DMS53 treated with DMSO at 0.1 percent for 48 hours (cell line): Measurements from ENCODE around the gene PCDHGA8.
"Not testable (repeated sequence)": the region's sequence is repeated elsewhere in the genome, so short reads cannot be mapped to it uniquely, and the experiment has no call there.

Experiments used
- DNase-seq: peaks from one replicate; lab custom pipeline; 2025; ENCODE audit not compliant: unreplicated experiment; lab: John Stamatoyannopoulos, UW

PCDHGA8 gene

DNA sequence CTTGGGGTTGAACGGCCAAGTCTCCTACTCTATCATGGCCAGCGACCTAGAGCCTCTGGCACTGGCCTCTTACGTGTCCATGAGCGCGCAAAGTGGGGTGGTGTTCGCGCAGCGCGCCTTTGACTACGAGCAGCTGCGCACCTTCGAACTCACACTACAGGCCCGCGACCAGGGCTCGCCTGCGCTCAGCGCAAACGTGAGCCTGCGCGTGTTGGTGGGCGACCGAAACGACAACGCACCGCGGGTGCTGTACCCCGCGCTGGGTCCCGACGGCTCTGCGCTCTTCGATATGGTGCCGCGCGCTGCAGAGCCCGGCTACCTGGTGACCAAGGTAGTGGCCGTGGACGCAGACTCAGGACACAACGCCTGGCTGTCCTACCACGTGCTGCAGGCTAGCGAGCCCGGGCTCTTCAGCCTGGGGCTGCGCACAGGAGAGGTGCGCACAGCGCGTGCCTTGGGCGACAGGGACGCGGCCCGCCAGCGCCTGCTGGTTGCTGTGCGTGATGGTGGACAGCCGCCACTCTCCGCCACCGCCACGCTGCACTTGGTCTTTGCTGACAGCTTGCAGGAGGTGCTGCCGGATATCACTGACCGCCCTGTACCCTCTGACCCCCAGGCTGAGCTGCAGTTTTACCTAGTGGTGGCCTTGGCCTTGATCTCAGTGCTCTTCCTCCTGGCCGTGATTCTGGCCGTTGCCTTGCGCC, 7.3 kb downstream of the PCDHGA8 start:
- no peak for DNase-seq

DNA sequence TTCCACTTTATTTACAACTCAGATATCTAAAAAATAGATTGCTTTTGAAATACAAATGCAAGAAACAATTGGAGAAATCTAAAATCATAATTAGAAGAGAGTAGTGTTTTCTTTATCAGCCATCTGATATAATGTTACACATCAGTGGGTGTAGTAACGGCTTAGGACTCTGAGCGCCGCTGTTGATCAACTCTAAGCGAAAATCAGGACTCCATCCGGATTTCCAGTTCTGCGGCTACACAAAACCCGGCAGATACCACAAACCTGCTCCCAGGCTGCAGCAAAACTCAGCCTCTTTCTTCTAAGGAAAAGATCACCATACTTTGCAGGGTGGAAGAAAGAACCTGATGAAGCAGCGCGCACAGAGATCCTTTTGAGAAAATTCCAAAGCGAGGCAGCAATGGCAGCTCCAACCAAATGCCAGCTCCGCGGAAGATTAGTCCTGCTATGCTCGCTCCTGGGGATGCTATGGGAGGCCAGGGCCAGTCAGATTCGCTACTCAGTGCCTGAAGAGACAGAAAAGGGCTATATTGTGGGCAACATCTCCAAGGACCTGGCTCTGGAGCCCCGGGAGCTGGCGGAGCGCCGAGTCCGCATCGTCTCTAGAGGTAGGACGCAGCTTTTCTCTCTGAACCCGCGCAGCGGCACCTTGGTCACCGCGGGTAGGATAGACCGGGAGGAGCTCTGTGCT, 10.3 kb downstream of the PCDHGA8 start, which contains the start of gene PCDHGA9:
Gene PCDHGA9, plus strand, starts transcription at position 226 of the 691 bp plus-strand sequence. Its CDS starts 175 bp downstream, at position 401.
- peak; percentile 9 for DNase-seq

DNA sequence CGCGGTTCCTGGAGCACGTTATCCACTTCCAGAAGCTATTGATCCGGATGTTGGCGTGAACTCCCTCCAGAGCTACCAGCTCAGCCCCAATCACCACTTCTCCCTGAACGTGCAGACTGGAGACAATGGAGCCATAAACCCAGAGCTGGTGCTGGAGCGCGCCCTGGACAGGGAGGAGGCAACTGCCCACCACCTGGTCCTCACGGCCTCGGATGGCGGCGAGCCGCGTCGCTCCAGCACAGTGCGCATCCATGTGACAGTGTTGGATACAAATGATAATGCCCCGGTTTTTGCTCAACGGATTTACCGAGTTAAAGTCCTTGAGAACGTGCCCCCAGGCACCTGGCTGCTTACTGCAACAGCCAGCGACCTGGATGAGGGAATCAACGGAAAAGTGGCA, 11.0 kb downstream of the PCDHGA8 start:
- no peak for DNase-seq

DNA sequence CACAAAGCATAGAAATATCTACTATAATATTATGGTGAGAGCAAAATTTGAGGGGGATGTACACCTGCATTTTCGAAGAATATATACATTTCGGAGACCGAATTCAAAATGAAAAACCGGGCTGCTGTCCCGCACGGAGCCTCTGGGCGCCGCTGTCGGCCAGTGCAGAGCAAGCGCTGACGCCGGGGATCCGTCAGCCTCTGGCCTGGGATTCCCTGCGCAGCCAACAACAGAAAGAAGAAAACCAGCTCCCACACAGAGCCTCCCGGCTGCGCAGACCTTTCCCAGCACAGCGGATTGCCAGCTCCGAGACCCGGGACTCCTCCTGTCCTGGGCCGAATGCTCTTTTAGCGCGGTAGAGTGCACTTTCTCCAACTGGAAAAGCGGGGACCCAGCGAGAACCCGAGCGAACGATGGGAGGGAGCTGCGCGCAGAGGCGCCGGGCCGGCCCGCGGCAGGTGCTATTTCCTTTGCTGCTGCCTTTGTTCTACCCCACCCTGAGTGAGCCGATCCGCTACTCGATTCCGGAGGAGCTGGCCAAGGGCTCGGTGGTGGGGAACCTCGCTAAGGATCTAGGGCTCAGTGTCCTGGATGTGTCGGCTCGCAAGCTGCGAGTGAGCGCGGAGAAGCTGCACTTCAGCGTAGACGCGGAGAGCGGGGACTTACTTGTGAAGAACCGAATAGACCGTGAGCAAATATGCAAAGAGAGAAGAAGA, 15.5 kb downstream of the PCDHGA8 start, which contains the start of gene PCDHGB6:
Gene PCDHGB6, plus strand, starts transcription at position 232 of the 716 bp plus-strand sequence. Its CDS starts 182 bp downstream, at position 414.
- DNase-seq: peak; percentile 13

DNA sequence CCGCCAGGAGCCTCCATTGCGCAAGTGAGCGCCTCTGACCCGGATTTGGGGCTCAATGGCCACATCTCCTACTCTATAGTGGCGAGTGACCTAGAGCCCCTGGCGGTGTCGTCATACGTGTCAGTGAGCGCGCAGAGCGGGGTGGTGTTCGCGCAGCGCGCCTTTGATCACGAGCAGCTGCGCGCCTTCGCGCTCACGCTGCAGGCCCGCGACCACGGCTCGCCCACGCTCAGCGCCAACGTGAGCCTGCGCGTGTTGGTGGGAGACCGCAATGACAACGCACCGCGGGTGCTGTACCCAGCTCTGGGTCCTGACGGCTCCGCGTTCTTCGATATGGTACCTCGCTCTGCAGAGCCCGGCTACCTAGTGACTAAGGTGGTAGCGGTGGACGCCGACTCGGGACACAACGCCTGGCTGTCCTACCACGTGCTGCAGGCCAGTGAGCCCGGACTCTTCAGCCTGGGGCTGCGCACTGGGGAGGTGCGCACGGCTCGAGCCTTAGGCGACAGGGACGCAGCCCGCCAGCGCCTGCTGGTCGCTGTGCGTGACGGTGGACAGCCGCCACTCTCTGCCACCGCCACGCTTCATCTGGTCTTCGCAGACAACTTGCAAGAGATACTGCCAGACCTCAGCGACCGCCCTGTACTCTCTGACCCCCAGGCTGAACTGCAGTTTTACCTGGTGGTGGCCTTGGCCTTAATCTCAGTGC, 17.3 kb downstream of the PCDHGA8 start:
- DNase-seq: no peak

DNA sequence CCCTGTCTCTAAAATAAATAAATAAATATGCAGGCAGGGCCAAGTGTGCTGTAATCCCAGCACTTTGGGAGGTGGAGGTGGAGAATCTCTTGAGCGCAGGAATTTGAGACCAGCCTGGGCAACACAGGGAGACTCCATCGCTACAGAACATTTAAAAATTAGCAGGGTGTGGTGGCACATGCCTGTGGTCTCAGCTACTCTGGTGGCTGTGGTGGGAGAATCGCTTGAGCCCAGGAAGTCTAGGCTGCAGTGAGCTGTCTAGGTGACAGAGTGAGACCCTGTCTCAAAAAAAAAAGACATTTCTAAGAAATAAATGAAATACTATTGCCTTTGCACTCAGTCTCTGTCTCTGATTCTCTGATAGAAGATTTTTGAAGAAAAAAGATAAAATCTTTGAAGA, 19.1 kb downstream of the PCDHGA8 start:
- no peak for DNase-seq

DNA sequence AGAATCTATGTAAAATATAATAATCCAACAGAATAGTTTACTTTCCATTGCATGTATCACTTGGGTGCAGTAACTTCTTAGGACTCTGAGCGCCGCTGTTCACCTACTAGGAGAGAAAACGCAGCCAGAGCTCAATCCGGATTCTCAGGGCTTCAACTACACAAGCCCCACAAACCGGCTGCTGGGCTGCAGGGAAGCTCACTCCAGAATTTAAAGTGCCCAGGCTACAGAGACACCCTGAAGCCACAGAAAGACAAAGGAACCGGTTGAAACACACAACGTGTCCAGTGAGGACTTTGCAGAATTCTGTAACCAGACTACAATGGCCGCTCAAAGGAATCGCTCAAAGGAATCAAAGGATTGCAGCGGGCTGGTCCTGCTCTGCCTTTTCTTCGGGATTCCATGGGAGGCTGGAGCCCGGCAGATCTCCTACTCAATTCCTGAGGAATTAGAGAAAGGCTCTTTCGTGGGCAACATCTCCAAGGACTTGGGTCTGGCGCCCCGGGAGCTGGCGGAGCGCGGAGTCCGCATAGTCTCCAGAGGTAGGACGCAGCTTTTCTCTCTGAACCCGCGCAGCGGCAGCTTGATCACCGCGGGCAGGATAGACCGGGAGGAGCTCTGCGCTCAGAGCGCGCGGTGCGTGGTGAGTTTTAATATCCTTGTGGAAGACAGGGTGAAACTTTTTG, 20.6 kb downstream of the PCDHGA8 start, which contains the start of gene PCDHGA10:
Gene PCDHGA10, plus strand, starts transcription at position 134 of the 686 bp plus-strand sequence. Its CDS starts 189 bp downstream, at position 323.
- peak; percentile 49 for DNase-seq

DNA sequence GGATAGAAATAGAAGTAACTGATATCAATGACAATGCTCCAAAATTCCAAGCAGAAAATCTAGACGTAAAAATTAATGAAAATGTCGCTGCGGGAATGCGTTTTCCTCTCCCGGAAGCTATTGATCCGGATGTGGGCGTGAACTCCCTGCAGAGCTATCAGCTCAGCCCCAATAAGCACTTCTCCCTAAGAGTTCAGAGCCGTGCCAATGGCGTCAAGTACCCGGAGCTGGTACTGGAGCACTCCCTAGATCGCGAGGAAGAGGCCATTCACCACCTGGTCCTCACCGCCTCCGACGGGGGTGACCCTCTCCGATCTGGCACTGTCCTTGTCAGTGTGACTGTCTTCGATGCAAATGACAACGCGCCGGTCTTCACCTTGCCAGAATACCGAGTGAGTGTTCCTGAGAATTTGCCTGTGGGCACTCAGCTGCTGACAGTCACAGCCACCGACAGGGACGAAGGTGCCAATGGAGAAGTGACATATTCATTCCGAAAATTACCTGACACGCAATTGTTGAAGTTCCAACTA, 21.2 kb downstream of the PCDHGA8 start:
- no peak for DNase-seq

DNA sequence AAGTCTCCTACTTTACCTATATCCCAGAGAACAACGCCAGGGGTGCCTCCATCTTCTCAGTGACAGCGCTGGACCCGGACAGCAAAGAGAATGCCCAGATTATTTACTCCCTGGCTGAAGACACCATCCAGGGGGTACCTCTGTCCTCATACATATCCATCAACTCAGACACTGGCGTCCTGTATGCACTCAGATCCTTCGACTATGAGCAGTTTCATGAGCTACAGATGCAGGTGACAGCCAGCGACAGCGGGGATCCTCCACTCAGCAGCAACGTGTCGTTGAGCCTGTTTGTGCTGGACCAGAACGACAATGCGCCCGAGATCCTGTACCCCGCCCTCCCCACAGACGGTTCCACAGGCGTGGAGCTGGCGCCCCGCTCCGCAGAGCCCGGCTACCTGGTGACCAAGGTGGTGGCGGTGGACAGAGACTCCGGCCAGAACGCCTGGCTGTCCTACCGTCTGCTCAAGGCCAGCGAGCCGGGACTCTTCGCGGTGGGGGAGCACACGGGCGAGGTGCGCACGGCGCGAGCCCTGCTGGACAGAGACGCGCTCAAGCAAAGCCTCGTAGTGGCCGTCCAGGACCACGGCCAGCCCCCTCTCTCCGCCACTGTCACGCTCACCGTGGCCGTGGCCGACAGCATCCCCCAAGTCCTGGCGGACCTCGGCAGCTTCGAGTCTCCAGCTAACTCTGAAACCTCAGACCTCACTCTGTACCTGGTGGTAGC, 22.3 kb downstream of the PCDHGA8 start:
- DNase-seq: not testable (repeated sequence)

DNA sequence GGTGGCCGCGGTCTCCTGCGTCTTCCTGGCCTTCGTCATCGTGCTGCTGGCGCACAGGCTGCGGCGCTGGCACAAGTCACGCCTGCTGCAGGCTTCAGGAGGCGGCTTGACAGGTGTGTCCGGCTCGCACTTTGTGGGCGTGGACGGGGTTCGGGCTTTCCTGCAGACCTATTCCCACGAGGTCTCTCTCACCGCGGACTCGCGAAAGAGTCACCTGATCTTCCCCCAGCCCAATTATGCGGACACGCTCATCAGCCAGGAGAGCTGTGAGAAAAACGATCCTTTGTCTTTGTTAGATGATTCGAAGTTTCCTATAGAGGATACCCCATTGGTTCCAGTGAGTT, 22.8 kb downstream of the PCDHGA8 start:
- DNase-seq: not testable (repeated sequence)

DNA sequence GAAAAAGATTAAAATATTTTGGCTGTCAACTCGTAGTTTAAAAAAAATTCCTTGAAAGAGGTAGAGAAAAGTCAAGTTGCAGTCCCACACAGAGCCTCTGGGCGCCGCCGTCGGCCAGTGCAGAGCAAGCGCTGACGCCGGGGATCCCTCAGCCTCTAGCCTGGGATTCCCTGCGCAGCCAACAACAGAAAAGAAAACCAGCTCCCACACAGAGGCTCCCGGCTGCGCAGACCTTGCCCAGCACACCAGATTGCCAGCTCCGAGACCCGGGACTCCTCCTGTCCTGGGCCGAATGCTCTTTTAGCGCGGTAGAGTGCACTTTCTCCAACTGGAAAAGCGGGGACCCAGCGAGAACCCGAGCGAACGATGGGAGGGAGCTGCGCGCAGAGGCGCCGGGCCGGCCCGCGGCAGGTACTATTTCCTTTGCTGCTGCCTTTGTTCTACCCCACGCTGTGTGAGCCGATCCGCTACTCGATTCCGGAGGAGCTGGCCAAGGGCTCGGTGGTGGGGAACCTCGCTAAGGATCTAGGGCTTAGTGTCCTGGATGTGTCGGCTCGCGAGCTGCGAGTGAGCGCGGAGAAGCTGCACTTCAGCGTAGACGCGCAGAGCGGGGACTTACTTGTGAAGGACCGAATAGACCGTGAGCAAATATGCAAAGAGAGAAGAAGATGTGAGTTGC, 25.2 kb downstream of the PCDHGA8 start, which contains the start of gene PCDHGB7:
Gene PCDHGB7, plus strand, starts transcription at position 184 of the 679 bp plus-strand sequence. Its CDS starts 183 bp downstream, at position 367.
- DNase-seq: peak; percentile 67

DNA sequence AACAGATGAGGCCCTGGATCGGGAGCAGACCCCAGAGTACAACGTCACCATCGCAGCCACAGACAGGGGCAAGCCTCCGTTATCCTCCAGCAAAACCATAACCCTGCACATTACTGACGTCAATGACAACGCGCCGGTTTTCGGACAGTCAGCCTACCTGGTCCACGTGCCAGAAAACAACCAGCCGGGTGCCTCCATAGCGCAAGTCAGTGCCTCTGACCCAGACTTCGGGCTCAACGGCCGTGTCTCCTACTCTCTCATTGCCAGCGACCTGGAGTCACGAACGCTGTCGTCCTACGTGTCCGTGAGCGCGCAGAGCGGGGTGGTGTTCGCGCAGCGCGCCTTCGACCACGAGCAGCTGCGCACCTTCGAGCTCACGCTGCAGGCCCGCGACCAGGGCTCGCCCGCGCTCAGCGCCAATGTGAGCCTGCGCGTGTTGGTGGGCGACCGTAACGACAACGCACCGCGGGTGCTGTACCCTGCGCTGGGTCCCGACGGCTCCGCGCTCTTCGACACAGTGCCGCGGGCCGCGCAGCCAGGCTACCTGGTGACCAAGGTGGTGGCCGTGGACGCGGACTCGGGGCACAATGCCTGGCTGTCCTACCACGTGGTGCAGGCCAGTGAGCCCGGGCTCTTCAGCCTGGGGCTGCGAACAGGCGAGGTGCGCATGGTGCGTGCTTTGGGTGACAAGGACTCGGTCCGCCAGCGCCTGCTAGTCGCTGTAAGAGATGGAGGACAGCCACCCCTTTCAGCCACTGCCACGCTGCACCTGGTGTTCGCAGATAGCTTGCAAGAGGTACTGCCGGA, 26.8 kb downstream of the PCDHGA8 start:
- DNase-seq: no peak

DNA sequence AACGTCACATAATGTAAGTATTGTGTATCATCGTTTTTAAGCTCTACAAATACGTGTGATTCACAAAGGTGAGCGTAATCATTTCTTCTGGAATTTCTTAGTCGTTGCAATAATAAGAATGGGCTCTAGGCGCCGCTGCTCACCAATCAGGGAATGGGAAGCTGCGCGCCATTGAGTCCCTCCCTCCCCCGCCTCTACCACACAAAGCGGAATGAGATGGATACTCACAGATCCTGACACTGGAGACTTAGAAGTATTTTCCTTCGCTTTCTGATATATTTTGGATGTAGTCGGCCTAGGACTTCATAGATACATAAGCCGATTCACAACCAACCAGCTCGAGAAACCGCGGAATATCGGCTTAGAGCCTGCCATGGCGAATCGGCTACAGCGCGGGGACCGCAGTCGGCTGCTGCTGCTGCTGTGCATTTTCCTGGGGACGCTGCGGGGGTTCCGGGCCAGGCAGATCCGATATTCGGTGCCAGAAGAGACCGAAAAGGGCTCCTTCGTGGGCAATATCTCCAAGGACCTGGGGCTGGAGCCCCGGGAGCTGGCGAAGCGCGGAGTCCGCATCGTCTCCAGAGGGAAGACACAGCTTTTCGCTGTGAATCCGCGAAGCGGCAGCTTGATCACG, 28.5 kb downstream of the PCDHGA8 start, which contains the start of gene PCDHGA11:
Gene PCDHGA11, plus strand, starts transcription at position 197 of the 634 bp plus-strand sequence. Its CDS starts 177 bp downstream, at position 374.
- peak; percentile 39 for DNase-seq

DNA sequence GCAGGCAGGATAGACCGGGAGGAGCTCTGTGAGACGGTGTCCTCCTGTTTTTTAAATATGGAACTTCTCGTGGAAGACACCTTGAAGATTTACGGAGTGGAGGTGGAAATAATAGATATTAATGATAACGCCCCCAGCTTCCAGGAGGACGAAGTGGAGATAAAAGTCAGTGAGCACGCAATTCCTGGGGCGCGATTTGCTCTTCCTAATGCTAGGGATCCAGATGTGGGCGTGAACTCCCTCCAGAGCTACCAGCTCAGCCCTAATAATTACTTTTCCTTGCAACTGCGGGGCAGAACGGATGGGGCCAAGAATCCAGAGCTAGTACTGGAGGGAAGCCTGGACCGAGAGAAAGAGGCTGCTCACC, 29.0 kb downstream of the PCDHGA8 start:
- no peak for DNase-seq

DNA sequence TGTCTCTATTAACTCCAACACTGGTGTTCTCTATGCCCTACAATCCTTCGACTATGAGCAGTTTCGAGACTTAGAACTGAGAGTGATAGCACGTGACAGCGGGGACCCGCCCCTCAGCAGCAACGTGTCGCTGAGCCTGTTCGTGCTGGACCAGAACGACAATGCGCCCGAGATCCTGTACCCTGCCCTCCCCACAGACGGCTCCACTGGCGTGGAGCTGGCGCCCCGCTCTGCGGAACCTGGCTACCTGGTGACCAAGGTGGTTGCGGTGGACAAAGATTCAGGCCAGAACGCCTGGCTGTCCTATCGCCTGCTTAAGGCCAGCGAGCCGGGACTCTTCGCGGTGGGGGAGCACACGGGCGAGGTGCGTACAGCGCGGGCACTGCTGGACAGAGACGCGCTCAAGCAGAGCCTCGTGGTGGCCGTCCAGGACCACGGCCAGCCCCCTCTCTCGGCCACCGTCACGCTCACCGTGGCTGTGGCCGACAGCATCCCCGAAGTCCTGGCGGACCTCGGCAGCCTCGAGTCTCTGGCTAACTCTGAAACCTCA, 30.4 kb downstream of the PCDHGA8 start:
- no peak for DNase-seq

DNA sequence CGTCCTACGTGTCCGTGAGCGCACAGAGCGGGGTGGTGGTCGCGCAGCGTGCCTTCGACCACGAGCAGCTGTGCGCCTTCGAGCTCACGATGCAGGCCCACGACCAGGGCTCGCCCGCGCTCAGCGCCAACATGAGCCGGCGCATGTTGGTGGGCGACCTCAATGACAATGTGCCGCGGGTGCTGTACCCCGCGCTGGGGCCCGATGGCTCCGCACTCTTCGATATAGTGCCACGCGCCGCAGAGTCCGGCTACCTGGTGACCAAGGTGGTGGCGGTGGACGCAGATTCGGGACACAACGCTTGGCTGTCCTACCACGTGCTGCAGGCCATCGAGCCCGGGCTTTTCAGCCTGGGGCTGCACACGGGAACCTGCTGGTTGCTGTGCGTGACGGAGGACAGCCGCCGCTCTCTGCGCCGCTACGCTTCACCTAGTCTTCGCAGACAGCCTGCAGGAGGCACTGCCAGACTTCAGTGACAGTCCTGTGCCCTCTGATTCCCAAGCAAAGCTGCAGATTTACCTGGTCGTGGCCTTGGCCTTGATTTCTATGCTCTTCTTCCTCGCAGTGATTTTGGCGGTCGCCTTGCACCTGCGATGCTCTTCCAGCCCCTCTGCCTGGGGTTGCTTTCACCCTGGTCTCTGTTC, 35.5 kb downstream of the PCDHGA8 start:
- DNase-seq: no peak
